K562 (cell line): ENCODE measurements around the gene C11orf98. TPM values are rescaled to one million over a fixed set of nuclear protein-coding genes. Genes with fewer than 3 reads are reported as not detected.

ENCODE experiments used
- ATAC-seq: fragments of 200-7000 bp; cut with Tn5 transposase; 3 replicates; pipeline ENCODE4 v1.9.1; 2020; ENCODE audit warnings: moderate library complexity
- BruUV-seq: library from RNA; stranded (reverse); fragments of 400-500 nt; replicated peaks from 2 replicates; lab custom pipeline; 2021; lab: Mats Ljungman, UMichigan
- CTCF ChIA-PET: fragments of 300-600 bp; formaldehyde crosslinking; extraction: SDS; loops from one replicate; lab custom pipeline; 2021; ENCODE audit warnings: low intra/inter-chr PET ratio; lab: Yijun Ruan, JAX
- POLR2A ChIA-PET: fragments of 300-600, 350-650 bp; sonication (Branson Sonifier 250); formaldehyde crosslinking; extraction: SDS; loops from one replicate; lab custom pipeline; 2021; ENCODE audit warnings: antibody characterized with exemption, inconsistent platforms; lab: Yijun Ruan, JAX
- DNase-seq, 4 experiments: peaks; one replicate each; pipeline versions ENCODE4 v3.0.0 to v3.0.0-alpha.2; 2011 to 2018; ENCODE audit warnings: low spot score in 3 of 4, mixed read lengths in 3 of 4; ENCODE audit errors: extremely low read depth in 1 of 4
- FAIRE-seq: peaks from 2 replicates; lab custom pipeline; 2011; peaks lifted over from hg19 to GRCh38; lab: Jason Lieb, UNC
- H2AFZ ChIP-seq: 2 replicates; pipeline ENCODE4 v1.6.0; 2011; ENCODE audit warnings: low read depth, low read length, control low read depth, inconsistent platforms
- H3K27ac ChIP-seq: fragments of 200-600 bp; 3 replicates; pipeline ENCODE4 v1.8.0; 2011; ENCODE audit warnings: low read depth, mild to moderate bottlenecking, control low read depth, inconsistent platforms, low read length, moderate library complexity, mixed read lengths; ENCODE audit errors: extremely low read depth
- H3K27me3 ChIP-seq, 2 experiments: fragments of 300-600 bp in 1 of 2; 2 replicates in 1 of 2; 3 replicates in 1 of 2; pipeline versions ENCODE4 v1.6.0 to v1.8.0; 2011; ENCODE audit warnings: inconsistent platforms in 2 of 2, low read length in 2 of 2, mild to moderate bottlenecking in 1 of 2, mixed read lengths in 1 of 2, moderate library complexity in 1 of 2; ENCODE audit not compliant: control insufficient read depth in 2 of 2, insufficient read depth in 2 of 2
- H3K36me3 ChIP-seq: fragments of 300-600 bp; 3 replicates; pipeline ENCODE4 v1.8.0; 2011; ENCODE audit warnings: mild to moderate bottlenecking, low read length, inconsistent platforms; ENCODE audit not compliant: control insufficient read depth, insufficient read depth
- H3K4me1 ChIP-seq, 2 experiments: fragments of 200-600 bp in 1 of 2; replicated peaks in 1 of 2; 2 replicates in 1 of 2; 3 replicates in 1 of 2; pipeline versions ENCODE4 v1.5.1 to v1.8.0; 2011; ENCODE audit warnings: inconsistent platforms in 2 of 2, low read length in 2 of 2, mild to moderate bottlenecking in 1 of 2, mixed read lengths in 1 of 2, moderate library complexity in 1 of 2; ENCODE audit not compliant: control insufficient read depth in 2 of 2, insufficient read depth in 2 of 2
- H3K4me2 ChIP-seq: 2 replicates; pipeline ENCODE4 v1.6.1; 2011; ENCODE audit warnings: low read length, control low read depth, inconsistent platforms, mixed read lengths; ENCODE audit not compliant: insufficient read depth
- H3K4me3 ChIP-seq: fragments of 200-600 bp; sonication (generic), shearing (Covaris generic); 2 replicates; pipeline ENCODE4 v1.5.1; 2016; ENCODE audit warnings: control low read depth, inconsistent platforms
- H3K79me2 ChIP-seq: fragments of 200-600 bp; 3 replicates; pipeline ENCODE4 v1.8.0; 2011; ENCODE audit warnings: low read length, inconsistent platforms; ENCODE audit not compliant: control insufficient read depth, insufficient read depth
- H3K9ac ChIP-seq, 2 experiments: 2 replicates each; pipeline versions ENCODE4 v1.6.0 to v1.6.1; 2011; ENCODE audit warnings: low read depth in 2 of 2, low read length in 2 of 2, control low read depth in 1 of 2, inconsistent platforms in 1 of 2, mild to moderate bottlenecking in 1 of 2, mixed read lengths in 1 of 2; ENCODE audit not compliant: insufficient read depth in 1 of 2
- H3K9me1 ChIP-seq: one replicate; pipeline ENCODE4 v1.6.0; 2011; ENCODE audit warnings: inconsistent platforms, mild to moderate bottlenecking, low read length, moderate library complexity; ENCODE audit not compliant: control insufficient read depth, insufficient read depth
- H3K9me3 ChIP-seq: replicated peaks from 2 replicates; pipeline ENCODE4 v1.5.1; 2011; ENCODE audit warnings: low read depth, low read length, inconsistent platforms; ENCODE audit not compliant: control insufficient read depth, insufficient read depth
- H4K20me1 ChIP-seq: replicated peaks from 2 replicates; pipeline ENCODE4 v1.6.1; 2011; ENCODE audit warnings: low read length, inconsistent platforms, mixed read lengths; ENCODE audit not compliant: control insufficient read depth, insufficient read depth
- POLR2A ChIP-seq: fragments of 450-650 bp; conservative IDR thresholded peaks from 2 replicates; pipeline ENCODE4 v1.6.1; 2016
- RAD21 ChIP-seq, 2 experiments: fragments of 250-450 bp in 1 of 2; fragments of 450-650 bp in 1 of 2; sonication (Bioruptor Pico) in 1 of 2; formaldehyde crosslinking in 1 of 2; IDR thresholded peaks in 1 of 2; conservative IDR thresholded peaks in 1 of 2; 2 replicates each; pipeline versions ENCODE4 v1.4.0 to v1.8.0; 2020 to 2022; ENCODE audit warnings: mild to moderate bottlenecking in 2 of 2, moderate library complexity in 1 of 2
- WGBS: fragments of 100-300 bp; shearing (Covaris generic); methylation state at CpG from one replicate; pipeline ENCODE4 v1.1.6; 2016; ENCODE audit warnings: low coverage, mixed read lengths; ENCODE audit not compliant: insufficient coverage; ENCODE audit errors: missing lambda C conversion rate; 5-methylcytosine and 5-hydroxymethylcytosine counted together
- in situ Hi-C: fragments of 300-500 bp; cut with MboI; formaldehyde crosslinking; loops from 4 replicates; pipeline ENCODE4 v1.15.0; 2018; ENCODE audit warnings: inconsistent platforms, mixed read lengths
- intact Hi-C: fragments of 100-400 bp; cut with micrococcal nuclease; formaldehyde crosslinking; loops from 2 replicates; pipeline ENCODE4 v1.14.2; 2022
- polyA plus RNA-seq, 8 experiments: library from polyadenylated mRNA; depleted of rRNA in 4 of 8; stranded (reverse) in 5 of 8; unstranded in 3 of 8; fragments of >200 nt; fragmentation: Nextera tagmentation in 2 of 8; fragmentation: Illumina TruSeq in 1 of 8; extraction: Ambion mirVana in 2 of 8; extraction: Trizol in 1 of 8; gene quantifications; 2 replicates each; pipeline versions ENCODE4 v1.2.1 to v1.2.3, GENCODE V29; 2011 to 2014; ENCODE audit warnings: inconsistent platforms in 1 of 8, missing spikeins in 1 of 8
- total RNA-seq, 7 experiments: library from RNA; depleted of rRNA in 6 of 7; stranded (reverse); fragments of >200 nt in 6 of 7; fragmentation: Illumina TruSeq in 2 of 7; extraction: Trizol in 2 of 7; gene quantifications; 2 replicates each; pipeline versions ENCODE4 v1.2.1 to v1.2.3, GENCODE V29; 2011 to 2021; ENCODE audit warnings: low replicate concordance in 1 of 7
- TF ChIP-seq, protein P1 (sequence below), 3 experiments: IDR thresholded peaks in 2 of 3; conservative IDR thresholded peaks in 1 of 3; 2 replicates each; pipeline ENCODE4 v1.5.1; 2011 to 2012; ENCODE audit warnings: low read length in 3 of 3, mild to moderate bottlenecking in 3 of 3, control low read depth in 2 of 3, improper control_type of control experiment in 1 of 3, inconsistent platforms in 1 of 3, low read depth in 1 of 3, mixed read lengths in 1 of 3, moderate library complexity in 1 of 3; ENCODE audit not compliant: insufficient read depth in 2 of 3
- TF ChIP-seq, protein P2 (sequence below): fragments of 250-450 bp; sonication (Bioruptor Pico); IDR thresholded peaks from 2 replicates; pipeline ENCODE4 v1.5.0; 2021; ENCODE audit warnings: mild to moderate bottlenecking, moderate library complexity

Gene C11orf98
- total and polyA plus RNA-seq, 9 of the 15 experiments (the other 6 are each of a cell fraction or from before 2014, with no cell fraction given): 103 to 352 (median 218) TPM

- no peaks in the 10 kb centered on the region; the same call in 1 of the 2 replicates for H4K20me1 ChIP-seq
- FAIRE-seq: no peak
- no peaks in the 10 kb centered on the region for H3K9me1 ChIP-seq
- peak; percentile 58 for ATAC-seq
- H3K4me1 ChIP-seq: no peaks in the 10 kb centered on the region
- intact Hi-C loops: no loop called here
- CTCF ChIA-PET: no interaction called here
- H3K9me3 ChIP-seq: no peaks in the 10 kb centered on the region
- WGBS: 89% methylated on average over 2 of the region's 3 CpGs
- TF ChIP-seq, protein P1, sequence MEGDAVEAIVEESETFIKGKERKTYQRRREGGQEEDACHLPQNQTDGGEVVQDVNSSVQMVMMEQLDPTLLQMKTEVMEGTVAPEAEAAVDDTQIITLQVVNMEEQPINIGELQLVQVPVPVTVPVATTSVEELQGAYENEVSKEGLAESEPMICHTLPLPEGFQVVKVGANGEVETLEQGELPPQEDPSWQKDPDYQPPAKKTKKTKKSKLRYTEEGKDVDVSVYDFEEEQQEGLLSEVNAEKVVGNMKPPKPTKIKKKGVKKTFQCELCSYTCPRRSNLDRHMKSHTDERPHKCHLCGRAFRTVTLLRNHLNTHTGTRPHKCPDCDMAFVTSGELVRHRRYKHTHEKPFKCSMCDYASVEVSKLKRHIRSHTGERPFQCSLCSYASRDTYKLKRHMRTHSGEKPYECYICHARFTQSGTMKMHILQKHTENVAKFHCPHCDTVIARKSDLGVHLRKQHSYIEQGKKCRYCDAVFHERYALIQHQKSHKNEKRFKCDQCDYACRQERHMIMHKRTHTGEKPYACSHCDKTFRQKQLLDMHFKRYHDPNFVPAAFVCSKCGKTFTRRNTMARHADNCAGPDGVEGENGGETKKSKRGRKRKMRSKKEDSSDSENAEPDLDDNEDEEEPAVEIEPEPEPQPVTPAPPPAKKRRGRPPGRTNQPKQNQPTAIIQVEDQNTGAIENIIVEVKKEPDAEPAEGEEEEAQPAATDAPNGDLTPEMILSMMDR (IDR thresholded peaks at IDR 0.05 in 2 of 3, conservative IDR thresholded peaks at IDR 0.05 in 1 of 3; ENCODE audit: insufficient read depth in 2 of 3, low read depth in 1 of 3, low read length in 3 of 3): peak in 2 of 3 experiments; percentile 19 to 32; a peak in 1 of 6 replicates
- peak in 1 of 2 experiments; percentile 17; a peak in 1 of 4 replicates for TF ChIP-seq RAD21 (CRISPR knock-in tag; conservative IDR thresholded peaks at IDR 0.05 in 1 of 2, IDR thresholded peaks at IDR 0.05 in 1 of 2)
- peak; percentile 44 for TF ChIP-seq POLR2A
- TF ChIP-seq, protein P2, sequence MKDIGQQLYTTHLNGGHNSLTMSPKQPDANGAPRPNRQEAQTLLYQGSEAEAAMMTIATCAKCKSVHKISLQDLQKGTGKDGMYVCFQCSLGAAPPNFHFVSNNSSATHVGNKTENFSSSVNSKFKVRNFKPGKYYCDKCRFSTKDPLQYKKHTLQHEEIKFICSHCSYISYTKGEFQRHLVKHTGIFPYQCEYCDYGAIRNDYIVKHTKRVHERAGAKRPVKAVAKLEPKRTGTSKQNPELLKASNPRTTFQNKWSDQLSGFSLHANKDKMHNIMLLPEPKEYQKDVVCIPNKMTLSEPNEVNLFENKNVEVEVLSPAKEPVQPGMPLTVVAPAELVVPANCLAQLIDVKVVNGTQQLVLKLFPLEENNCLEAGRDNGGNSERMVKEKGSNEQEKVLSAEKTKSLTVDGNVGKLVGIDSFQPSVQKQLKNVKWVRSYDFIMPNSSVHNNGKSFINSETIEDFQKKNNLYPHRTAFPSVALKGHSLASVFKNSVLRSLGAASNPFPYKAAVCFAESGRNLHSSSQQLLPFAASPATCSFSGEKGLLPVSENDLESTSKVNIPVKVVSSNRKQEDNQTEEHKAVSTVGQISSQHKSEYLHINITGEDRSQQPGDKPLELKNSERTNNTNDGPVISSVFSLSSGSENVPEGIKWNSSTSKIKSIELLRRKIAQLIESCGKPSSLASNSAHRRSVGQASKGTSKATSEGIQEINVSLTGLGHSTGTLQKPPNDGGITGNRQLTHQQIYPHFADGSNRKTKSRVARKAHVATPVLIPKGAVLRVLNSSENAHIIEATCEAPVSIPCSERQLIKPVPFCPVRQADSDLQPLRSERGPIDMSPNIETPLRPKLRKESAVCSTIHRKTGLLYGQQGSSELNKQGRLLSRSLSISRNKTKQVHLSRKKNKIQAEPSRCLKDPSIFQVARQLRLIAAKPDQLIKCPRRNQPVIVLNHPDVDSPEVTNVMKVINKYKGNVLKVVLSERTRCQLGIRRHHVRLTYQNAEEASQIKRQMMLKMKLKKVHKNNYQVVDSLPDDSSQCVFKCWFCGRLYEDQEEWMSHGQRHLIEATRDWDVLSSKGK (CRISPR knock-in tag): no peak
- no peak overlapping the region for H3K27ac ChIP-seq
- DNase-seq: no peak
- no peak overlapping the region for H2AFZ ChIP-seq
- in situ Hi-C loops: loop anchor here (10.0 kb wide), 1 partner anchor 1203 kb away; the partner anchor contains the start of gene CPSF7
- POLR2A ChIA-PET: interaction anchor here (1.0 to 1.3 kb wide), 2 partner anchors 18 to 37 kb away, joined by 4 read pairs; partner anchors contain the start of genes C11orf98 and CSKMT
- peaks cover 77% of the 10 kb centered on the region for H3K36me3 ChIP-seq
- no TSS peak for BruUV-seq
- H3K9ac ChIP-seq: no peak overlapping the region
- no peaks in the 10 kb centered on the region for H3K27me3 ChIP-seq
- H3K4me2 ChIP-seq: no peak overlapping the region
- H3K79me2 ChIP-seq: no peaks in the 10 kb centered on the region
- no peak overlapping the region for H3K4me3 ChIP-seq
These were observed 37.3 kb downstream of the C11orf98 start for GRCh38 chr11:62627713-62628112.
